ENCODE results near the gene PCDH9.

DNA sequence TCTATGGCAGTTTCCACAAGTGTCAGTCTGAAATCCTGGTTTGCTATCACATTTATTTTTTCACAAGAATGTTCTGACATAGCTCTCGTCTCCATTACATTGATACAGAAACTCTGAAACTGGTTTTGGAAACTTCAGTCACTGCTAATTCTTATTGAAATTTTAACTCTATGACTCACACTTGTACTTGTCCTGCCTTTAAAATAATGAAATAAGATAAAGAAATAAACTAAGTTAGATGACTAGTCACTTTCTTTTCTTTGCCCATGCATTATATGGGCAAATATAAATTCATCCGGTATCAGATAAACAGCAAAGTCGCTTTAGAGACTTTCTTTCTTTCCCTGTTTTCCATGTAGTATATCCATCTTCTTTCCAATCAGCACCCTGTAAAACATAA, 257.5 kb downstream of the PCDH9 start:
- TF ChIP-seq, protein P1, sequence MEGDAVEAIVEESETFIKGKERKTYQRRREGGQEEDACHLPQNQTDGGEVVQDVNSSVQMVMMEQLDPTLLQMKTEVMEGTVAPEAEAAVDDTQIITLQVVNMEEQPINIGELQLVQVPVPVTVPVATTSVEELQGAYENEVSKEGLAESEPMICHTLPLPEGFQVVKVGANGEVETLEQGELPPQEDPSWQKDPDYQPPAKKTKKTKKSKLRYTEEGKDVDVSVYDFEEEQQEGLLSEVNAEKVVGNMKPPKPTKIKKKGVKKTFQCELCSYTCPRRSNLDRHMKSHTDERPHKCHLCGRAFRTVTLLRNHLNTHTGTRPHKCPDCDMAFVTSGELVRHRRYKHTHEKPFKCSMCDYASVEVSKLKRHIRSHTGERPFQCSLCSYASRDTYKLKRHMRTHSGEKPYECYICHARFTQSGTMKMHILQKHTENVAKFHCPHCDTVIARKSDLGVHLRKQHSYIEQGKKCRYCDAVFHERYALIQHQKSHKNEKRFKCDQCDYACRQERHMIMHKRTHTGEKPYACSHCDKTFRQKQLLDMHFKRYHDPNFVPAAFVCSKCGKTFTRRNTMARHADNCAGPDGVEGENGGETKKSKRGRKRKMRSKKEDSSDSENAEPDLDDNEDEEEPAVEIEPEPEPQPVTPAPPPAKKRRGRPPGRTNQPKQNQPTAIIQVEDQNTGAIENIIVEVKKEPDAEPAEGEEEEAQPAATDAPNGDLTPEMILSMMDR (IDR thresholded peaks at IDR 0.05), result no peak
- TF ChIP-seq POLR2A (IDR thresholded peaks at IDR 0.05), result no peak

All from Peyer's patch (tissue), 4 donors.